DND-41 (cell line): ENCODE results near the gene SLC4A11.

ENCODE experiments used
- ATAC-seq: fragments of 200-7000 bp; cut with Tn5 transposase; 3 replicates; pipeline ENCODE4 v1.9.1; 2021; ENCODE audit warnings: low read depth; ENCODE audit not compliant: insufficient read depth
- DNase-seq: peaks from one replicate; pipeline ENCODE4 v3.0.0-alpha.2; 2020
- H2AFZ ChIP-seq: 2 replicates; pipeline ENCODE4 v1.6.0; 2012; ENCODE audit warnings: low read depth, low read length
- H3K27ac ChIP-seq: 2 replicates; pipeline ENCODE4 v1.5.1; 2012; ENCODE audit warnings: low read length, inconsistent platforms
- H3K27me3 ChIP-seq: fragments of 200-600 bp; sonication (generic); 2 replicates; pipeline ENCODE4 v1.6.0; 2012; ENCODE audit warnings: low read length, mild to moderate bottlenecking, inconsistent platforms; ENCODE audit not compliant: insufficient read depth, poor library complexity
- H3K36me3 ChIP-seq: 2 replicates; pipeline ENCODE4 v1.5.1; 2012; ENCODE audit warnings: low read length, inconsistent platforms; ENCODE audit not compliant: insufficient read depth
- H3K4me1 ChIP-seq: 2 replicates; pipeline ENCODE4 v1.5.1; 2012; ENCODE audit warnings: mild to moderate bottlenecking, low read length; ENCODE audit not compliant: insufficient read depth
- H3K4me2 ChIP-seq: 2 replicates; pipeline ENCODE4 v1.6.0; 2012; ENCODE audit warnings: mild to moderate bottlenecking, moderate library complexity, low read length, inconsistent platforms; ENCODE audit not compliant: insufficient read depth
- H3K4me3 ChIP-seq, 2 experiments: fragments of 200-600 bp in 1 of 2; shearing (Covaris generic) in 1 of 2; 2 replicates each; pipeline ENCODE4 v1.5.1; 2012 to 2016; ENCODE audit warnings: inconsistent platforms in 2 of 2, low read length in 2 of 2, mild to moderate bottlenecking in 2 of 2, low read depth in 1 of 2, moderate library complexity in 1 of 2
- H3K79me2 ChIP-seq: 2 replicates; pipeline ENCODE4 v1.6.0; 2012; ENCODE audit warnings: low read length, inconsistent platforms; ENCODE audit not compliant: insufficient read depth
- H3K9ac ChIP-seq: 2 replicates; pipeline ENCODE4 v1.6.0; 2012; ENCODE audit warnings: low read depth, mild to moderate bottlenecking, inconsistent platforms, low read length, moderate library complexity
- H3K9me3 ChIP-seq: 2 replicates; pipeline ENCODE4 v1.5.1; 2012; ENCODE audit warnings: low read length, moderate library complexity, mild to moderate bottlenecking, inconsistent platforms; ENCODE audit not compliant: insufficient read depth, severe bottlenecking
- H4K20me1 ChIP-seq: 2 replicates; pipeline ENCODE4 v1.6.0; 2012; ENCODE audit warnings: low read length; ENCODE audit not compliant: insufficient read depth
- CTCF ChIP-seq: IDR thresholded peaks from 2 replicates; pipeline ENCODE4 v1.5.1; 2012; ENCODE audit warnings: borderline replicate concordance, low read length, moderate library complexity, mild to moderate bottlenecking; ENCODE audit not compliant: poor library complexity, severe bottlenecking; ENCODE audit errors: extremely low read depth
- EZH2 ChIP-seq: IDR thresholded peaks from 3 replicates; pipeline ENCODE4 v1.6.1; 2012; ENCODE audit warnings: borderline replicate concordance, low read depth, mild to moderate bottlenecking, moderate library complexity, low read length, inconsistent platforms; ENCODE audit not compliant: severe bottlenecking

SLC4A11 gene

GRCh38 chr20:3199976-3200755 lies 38.8 kb downstream of the SLC4A11 start:
- TF ChIP-seq CTCF, result no peak
- no peak for TF ChIP-seq EZH2
- H4K20me1 ChIP-seq, result peaks cover 15% of the 10 kb centered on the region; the same call in 1 of the 2 replicates
- H3K36me3 ChIP-seq, result peaks cover 64% of the 10 kb centered on the region
- no peaks in the 10 kb centered on the region for H3K9me3 ChIP-seq
- no peaks in the 10 kb centered on the region for H3K27me3 ChIP-seq
- H3K4me2 ChIP-seq, result no peak overlapping the region
- DNase-seq, result no peak
- no peak overlapping the region for H3K9ac ChIP-seq
- H3K79me2 ChIP-seq, result peaks cover 25% of the 10 kb centered on the region
- no peak for ATAC-seq
- no peak overlapping the region for H2AFZ ChIP-seq
- H3K4me1 ChIP-seq, result peaks cover 26% of the 10 kb centered on the region
- no peak overlapping the region for H3K27ac ChIP-seq
- H3K4me3 ChIP-seq, result no peak overlapping the region

- Histone ChIP-seq H3K27me3 (no peaks in the 10 kb centered on the region), H3K4me2 (no peak overlapping the region), H3K27ac (no peak overlapping the region), H3K36me3 (peaks cover 74% of the 10 kb centered on the region), H3K79me2 (peaks cover 22% of the 10 kb centered on the region), H3K4me3 (no peak overlapping the region), H3K4me1 (peaks cover 19% of the 10 kb centered on the region), H3K9ac (no peak overlapping the region), H4K20me1 (peaks cover 21% of the 10 kb centered on the region; the same call in 1 of the 2 replicates), H2AFZ (no peak overlapping the region), H3K9me3 (no peaks in the 10 kb centered on the region)
- TF ChIP-seq EZH2, result no peak
- TF ChIP-seq CTCF, result no peak
- DNase-seq, result no peak
- ATAC-seq, result no peak
Measured at GRCh38 chr20:3199206-3199605, 39.8 kb downstream of the SLC4A11 start.

GRCh38 chr20:3195590-3196237 lies 43.3 kb downstream of the SLC4A11 start:
- H3K4me2 ChIP-seq, result no peak overlapping the region
- H3K36me3 ChIP-seq, result peaks cover 87% of the 10 kb centered on the region
- no peaks in the 10 kb centered on the region for H3K4me1 ChIP-seq
- no peaks in the 10 kb centered on the region for H3K79me2 ChIP-seq
- no peak overlapping the region for H3K4me3 ChIP-seq
- TF ChIP-seq EZH2 (no peak), CTCF (no peak)
- H3K27ac ChIP-seq, result no peak overlapping the region
- H4K20me1 ChIP-seq, result peaks cover 33% of the 10 kb centered on the region
- DNase-seq (no peak), ATAC-seq (no peak)
- no peak overlapping the region for H2AFZ ChIP-seq
- no peak overlapping the region for H3K9ac ChIP-seq
- H3K27me3 ChIP-seq, result no peaks in the 10 kb centered on the region
- no peaks in the 10 kb centered on the region for H3K9me3 ChIP-seq
